ENCODE measurements around the gene ZWILCH.

The ZWILCH gene

GRCh38 chr15:66566963-66567531, 61.9 kb downstream of the ZWILCH start:
- no peak overlapping the region for H3K4me3 ChIP-seq (ENCODE audit: low read depth in 1 of 2, low read length in 2 of 2)
- H3K27ac ChIP-seq (ENCODE audit: low read length) = no peak overlapping the region
- no peaks in the 10 kb centered on the region for H3K79me2 ChIP-seq (ENCODE audit: insufficient read depth, low read length)
- H2AFZ ChIP-seq (ENCODE audit: low read depth, low read length) = no peak overlapping the region
- TF ChIP-seq EZH2 (IDR thresholded peaks at IDR 0.05; ENCODE audit: borderline replicate concordance, low read depth, low read length, severe bottlenecking) (no peak), CTCF (IDR thresholded peaks at IDR 0.05; ENCODE audit: borderline replicate concordance, extremely low read depth, low read length, poor library complexity, severe bottlenecking) (peak; percentile 64)
- DNase-seq (peak; percentile 48), ATAC-seq (ENCODE audit: insufficient read depth, low read depth) (peak; percentile 78)
- no peaks in the 10 kb centered on the region for H3K27me3 ChIP-seq (ENCODE audit: insufficient read depth, low read length, poor library complexity)
- no peaks in the 10 kb centered on the region for H3K36me3 ChIP-seq (ENCODE audit: insufficient read depth, low read length)
- no peaks in the 10 kb centered on the region for H4K20me1 ChIP-seq (ENCODE audit: insufficient read depth, low read length)
- no peak overlapping the region for H3K9ac ChIP-seq (ENCODE audit: low read depth, low read length)
- no peaks in the 10 kb centered on the region for H3K9me3 ChIP-seq (ENCODE audit: insufficient read depth, low read length, severe bottlenecking)
- H3K4me2 ChIP-seq (ENCODE audit: insufficient read depth, low read length) = no peak overlapping the region
- 0 out of 2 replicates have a peak, but pooled peaks cover 3% of the 10 kb centered on the region for H3K4me1 ChIP-seq (ENCODE audit: insufficient read depth, low read length)

- H3K27ac ChIP-seq (ENCODE audit: low read length) = no peak overlapping the region
- no peak overlapping the region for H3K4me3 ChIP-seq (ENCODE audit: low read depth in 1 of 2, low read length in 2 of 2)
- H2AFZ ChIP-seq (ENCODE audit: low read depth, low read length) = no peak overlapping the region
- H3K9me3 ChIP-seq (ENCODE audit: insufficient read depth, low read length, severe bottlenecking) = no peaks in the 10 kb centered on the region
- no peaks in the 10 kb centered on the region for H4K20me1 ChIP-seq (ENCODE audit: insufficient read depth, low read length)
- H3K27me3 ChIP-seq (ENCODE audit: insufficient read depth, low read length, poor library complexity) = no peaks in the 10 kb centered on the region
- 0 out of 2 replicates have a peak, but pooled peaks cover 3% of the 10 kb centered on the region for H3K4me1 ChIP-seq (ENCODE audit: insufficient read depth, low read length)
- H3K4me2 ChIP-seq (ENCODE audit: insufficient read depth, low read length) = no peak overlapping the region
- no peak overlapping the region for H3K9ac ChIP-seq (ENCODE audit: low read depth, low read length)
- DNase-seq (no peak), ATAC-seq (ENCODE audit: insufficient read depth, low read depth) (no peak)
- no peaks in the 10 kb centered on the region for H3K36me3 ChIP-seq (ENCODE audit: insufficient read depth, low read length)
- no peaks in the 10 kb centered on the region for H3K79me2 ChIP-seq (ENCODE audit: insufficient read depth, low read length)
- TF ChIP-seq CTCF (IDR thresholded peaks at IDR 0.05; ENCODE audit: borderline replicate concordance, extremely low read depth, low read length, poor library complexity, severe bottlenecking) (no peak), EZH2 (IDR thresholded peaks at IDR 0.05; ENCODE audit: borderline replicate concordance, low read depth, low read length, severe bottlenecking) (no peak)
These were observed 62.8 kb downstream of the ZWILCH start for GRCh38 chr15:66567897-66568296.

GRCh38 chr15:66569461-66570137, 64.5 kb downstream of the ZWILCH start:
- Histone ChIP-seq H3K4me2 (ENCODE audit: insufficient read depth, low read length) (no peak overlapping the region), H3K36me3 (ENCODE audit: insufficient read depth, low read length) (no peaks in the 10 kb centered on the region), H3K27ac (ENCODE audit: low read length) (no peak overlapping the region), H3K79me2 (ENCODE audit: insufficient read depth, low read length) (no peaks in the 10 kb centered on the region), H3K9ac (ENCODE audit: low read depth, low read length) (no peak overlapping the region), H3K4me3 (ENCODE audit: low read depth in 1 of 2, low read length in 2 of 2) (no peak overlapping the region), H3K27me3 (ENCODE audit: insufficient read depth, low read length, poor library complexity) (no peaks in the 10 kb centered on the region), H2AFZ (ENCODE audit: low read depth, low read length) (no peak overlapping the region), H3K9me3 (ENCODE audit: insufficient read depth, low read length, severe bottlenecking) (no peaks in the 10 kb centered on the region), H4K20me1 (ENCODE audit: insufficient read depth, low read length) (no peaks in the 10 kb centered on the region), H3K4me1 (ENCODE audit: insufficient read depth, low read length) (0 out of 2 replicates have a peak, but pooled peaks cover 3% of the 10 kb centered on the region)
- ATAC-seq (ENCODE audit: insufficient read depth, low read depth) (no peak), DNase-seq (no peak)
- TF ChIP-seq CTCF (IDR thresholded peaks at IDR 0.05; ENCODE audit: borderline replicate concordance, extremely low read depth, low read length, poor library complexity, severe bottlenecking) (no peak), EZH2 (IDR thresholded peaks at IDR 0.05; ENCODE audit: borderline replicate concordance, low read depth, low read length, severe bottlenecking) (no peak)
